ELR (cell line): ENCODE measurements around the gene GAST.
A peak's percentile ranks its signal among the peaks of the same experiment; 100 is the strongest.
"Not testable (repeated sequence)": the region's sequence is repeated elsewhere in the genome, so short reads cannot be mapped to it uniquely, and the experiment has no call there.

ENCODE experiments used
- DNase-seq: peaks from one replicate; pipeline ENCODE4 v3.0.0-alpha.2; 2015; ENCODE audit warnings: low read depth

Gene GAST, protein sequence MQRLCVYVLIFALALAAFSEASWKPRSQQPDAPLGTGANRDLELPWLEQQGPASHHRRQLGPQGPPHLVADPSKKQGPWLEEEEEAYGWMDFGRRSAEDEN

DNA sequence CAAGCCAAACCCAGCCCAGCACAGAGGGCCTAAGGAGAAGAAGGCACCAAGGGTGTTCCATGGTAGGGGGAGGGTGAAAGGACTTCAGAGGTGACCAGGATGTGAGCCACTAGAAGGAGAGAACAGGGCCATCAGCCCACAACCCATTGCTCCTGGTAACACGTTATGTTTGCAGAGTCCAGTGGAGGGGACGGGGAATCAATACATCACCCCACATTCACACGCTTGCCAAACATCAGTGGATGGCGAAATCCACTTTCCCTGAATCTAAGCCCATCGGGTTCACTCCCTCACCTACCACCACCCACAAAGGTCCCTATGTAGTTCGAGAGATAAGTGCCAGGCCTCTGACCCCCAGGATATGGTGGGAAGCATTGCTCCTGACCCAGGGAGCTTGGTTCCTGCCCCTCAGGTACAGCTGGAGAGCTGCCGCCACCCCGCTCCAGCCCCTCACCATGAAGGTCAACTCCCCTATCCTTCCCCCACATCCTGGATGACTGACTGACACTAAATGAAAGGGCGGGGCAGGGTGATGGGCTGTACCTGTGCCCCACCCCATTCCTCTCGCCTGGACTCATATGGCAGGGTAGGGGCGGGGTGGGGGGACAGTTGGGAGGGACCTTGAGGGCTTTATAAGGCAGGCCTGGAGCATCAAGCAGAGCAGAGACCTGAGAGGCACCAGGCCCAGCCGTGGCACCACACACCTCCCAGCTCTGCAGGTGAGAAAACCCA, at the start of gene GAST:
Gene GAST (plus strand): TSS at position 663 of the 732 bp plus-strand sequence. CDS start 3,106 bp downstream, outside the sequence.
- no peak for DNase-seq

DNA sequence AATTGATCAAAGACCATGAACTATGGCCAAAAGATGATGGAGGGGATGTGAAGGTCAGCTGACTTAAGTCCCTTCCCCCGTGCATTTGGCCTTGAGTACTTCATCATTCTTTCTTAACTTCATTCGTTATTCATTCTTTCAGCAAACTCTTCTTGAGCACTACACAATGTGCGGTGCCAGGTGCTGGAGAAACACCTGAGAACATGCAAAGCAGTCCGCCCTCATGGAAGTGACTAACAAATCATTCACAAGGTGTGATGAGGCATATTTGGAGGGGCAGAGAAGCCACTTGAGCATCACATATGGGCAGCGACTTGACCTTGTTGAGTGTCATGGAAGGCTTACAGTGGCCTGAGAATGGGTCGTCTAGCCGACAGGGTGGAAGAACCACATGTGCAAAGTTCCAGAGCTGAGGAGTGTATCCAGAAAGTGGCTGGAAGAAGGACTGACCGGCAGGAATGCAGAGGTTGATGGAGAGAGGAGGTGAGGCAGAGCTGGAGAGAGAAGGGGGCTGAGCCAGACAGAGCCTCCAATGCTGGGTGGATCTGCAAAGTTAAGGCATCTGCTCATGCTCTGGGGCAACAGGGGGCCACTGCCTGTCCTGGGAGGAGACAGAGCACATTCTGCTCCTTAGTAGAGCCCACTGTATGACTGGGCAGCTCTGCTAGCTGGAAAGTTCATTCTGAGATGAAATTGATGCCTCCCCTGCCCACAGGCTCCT, 48.5 kb upstream of the GAST start:
- DNase-seq: no peak

DNA sequence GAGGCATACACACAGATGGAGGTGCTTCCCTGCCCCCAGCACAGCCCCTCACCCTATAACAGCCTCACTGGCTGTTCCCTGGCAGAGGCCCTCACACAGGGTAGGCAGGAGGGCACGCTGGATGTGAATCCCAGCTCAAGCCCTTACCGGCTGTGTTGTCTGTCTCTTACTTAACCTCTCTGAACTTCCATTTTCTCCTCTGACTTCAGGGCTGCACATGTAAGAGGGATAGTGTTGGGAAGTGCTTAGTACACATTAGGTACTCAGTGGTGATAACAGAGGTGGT, 48.0 kb upstream of the GAST start:
- DNase-seq: no peak

DNA sequence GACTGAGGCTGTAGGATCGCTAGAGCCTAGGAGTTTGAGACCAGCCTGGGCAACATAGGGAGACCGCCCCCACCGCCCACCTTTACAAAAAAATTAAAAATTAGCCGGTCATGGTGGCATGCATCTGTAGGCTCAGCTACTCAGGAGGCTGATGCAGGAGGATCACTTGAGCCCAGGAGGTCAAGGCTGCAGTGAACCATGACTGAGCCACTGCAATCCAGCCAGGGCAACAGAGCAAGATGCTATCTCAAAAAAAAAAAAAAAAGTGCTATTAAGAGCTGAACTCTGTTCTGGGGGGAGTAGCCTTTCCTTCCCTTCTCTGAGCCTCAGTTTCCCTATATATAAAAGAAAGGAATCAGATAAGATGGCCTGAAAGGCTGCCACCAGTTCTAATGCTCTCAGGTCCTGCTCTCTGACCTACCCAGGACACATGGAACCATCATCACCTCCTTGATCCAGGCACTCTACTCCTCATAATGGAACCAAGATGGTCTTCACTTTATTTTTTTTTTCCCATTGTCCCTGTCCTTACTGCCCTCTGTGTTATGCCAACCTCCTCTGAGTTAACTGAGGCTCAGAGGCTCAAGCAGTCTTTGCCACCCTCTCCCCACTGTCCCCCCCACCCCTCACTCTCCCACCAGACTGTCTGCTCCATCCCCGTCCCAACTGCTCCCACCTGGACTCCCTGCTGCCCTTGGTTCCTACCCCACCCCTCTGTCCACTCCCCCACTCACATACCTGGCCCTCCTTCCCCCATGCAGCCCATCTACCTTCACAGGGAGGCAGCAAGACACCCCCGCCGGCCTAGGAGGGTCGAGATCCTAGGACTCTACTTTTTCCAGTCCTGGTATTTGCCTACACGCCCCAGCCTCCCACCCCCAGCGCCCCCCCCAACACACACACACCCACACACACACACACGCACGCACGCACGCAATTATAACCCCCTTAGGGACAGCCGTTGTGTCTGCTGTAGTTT, 47.3 kb upstream of the GAST start:
- no peak for DNase-seq

DNA sequence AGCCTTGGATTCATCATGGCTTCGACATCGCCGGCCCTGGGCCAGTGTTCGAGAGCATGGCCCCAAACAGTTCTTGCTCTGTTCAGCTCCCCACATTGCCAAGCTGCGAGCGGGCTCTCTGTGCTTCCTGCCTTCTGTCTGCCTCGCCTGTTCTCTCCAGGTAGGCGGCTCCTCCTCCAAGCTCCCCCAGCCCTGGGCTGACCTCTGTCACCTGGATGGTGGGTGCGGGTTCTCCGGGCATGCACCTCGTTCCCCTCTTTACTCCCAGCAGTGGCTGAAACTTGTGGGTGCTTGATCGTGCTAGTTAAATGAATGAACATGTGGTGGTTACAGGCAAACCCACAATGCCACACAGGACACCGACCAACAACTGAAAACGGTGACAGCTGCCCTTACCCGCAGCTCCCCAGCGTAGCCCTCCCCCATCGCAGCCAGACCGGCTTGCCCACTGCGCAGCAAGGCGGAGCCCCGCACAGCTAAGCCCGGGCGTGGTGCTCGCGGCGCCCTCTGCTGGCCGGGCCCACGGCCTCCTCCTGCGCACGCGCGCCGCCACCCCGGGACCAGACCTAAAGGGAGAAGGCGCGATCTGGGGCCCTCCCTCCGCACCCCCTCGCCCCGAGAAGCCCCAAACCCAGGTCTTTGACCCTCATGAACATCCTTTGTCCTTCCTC, 46.4 kb upstream of the GAST start:
- DNase-seq: peak; percentile 87

DNA sequence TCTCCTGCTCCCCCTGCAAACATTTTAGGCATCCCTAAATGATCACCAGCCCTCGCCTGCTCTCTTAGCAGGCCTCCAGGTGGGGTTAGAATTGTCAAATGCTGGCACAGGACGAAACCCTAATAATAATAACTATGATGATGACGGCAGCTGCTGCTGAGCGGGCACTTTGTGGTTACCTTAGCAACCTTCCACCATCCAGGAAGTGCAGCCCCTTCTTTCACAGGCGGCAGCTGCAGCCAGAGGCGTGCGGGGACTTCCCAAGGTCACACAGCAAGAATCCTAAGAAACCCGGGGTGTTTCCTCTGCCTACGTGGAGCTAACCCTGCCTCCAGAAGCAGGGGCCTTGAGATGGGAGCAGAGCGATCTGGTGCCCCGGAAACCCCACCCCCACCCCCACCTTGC, 45.9 kb upstream of the GAST start:
- peak; percentile 78 for DNase-seq

DNA sequence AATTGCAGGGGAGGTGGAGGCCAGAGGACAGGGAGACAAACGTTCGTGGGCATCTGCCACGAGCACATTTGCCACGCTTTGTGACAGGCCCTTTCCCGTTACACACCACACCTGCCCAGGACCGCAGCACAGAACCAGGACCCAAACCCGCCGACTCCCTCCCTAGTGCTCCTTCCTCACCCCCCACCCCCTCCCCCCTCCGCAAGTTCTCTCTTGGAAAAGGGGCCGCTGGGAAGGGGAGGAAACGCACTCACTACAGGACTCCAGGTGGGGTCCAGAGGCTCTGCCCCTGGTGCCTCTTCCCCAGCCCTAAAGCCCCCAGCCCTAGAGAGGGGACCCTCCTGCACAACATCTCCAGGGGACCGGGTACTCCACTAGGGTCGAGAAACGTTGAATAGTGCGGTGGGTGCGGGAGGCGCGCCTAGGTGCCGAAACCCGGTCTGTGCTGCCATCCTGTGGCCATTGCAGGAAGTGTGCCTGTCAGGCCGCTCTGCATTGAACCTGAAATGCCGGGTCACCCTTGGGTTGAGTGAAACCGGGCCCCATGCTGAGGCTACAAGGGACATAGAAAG, 45.3 kb upstream of the GAST start:
- DNase-seq: peak; percentile 84

DNA sequence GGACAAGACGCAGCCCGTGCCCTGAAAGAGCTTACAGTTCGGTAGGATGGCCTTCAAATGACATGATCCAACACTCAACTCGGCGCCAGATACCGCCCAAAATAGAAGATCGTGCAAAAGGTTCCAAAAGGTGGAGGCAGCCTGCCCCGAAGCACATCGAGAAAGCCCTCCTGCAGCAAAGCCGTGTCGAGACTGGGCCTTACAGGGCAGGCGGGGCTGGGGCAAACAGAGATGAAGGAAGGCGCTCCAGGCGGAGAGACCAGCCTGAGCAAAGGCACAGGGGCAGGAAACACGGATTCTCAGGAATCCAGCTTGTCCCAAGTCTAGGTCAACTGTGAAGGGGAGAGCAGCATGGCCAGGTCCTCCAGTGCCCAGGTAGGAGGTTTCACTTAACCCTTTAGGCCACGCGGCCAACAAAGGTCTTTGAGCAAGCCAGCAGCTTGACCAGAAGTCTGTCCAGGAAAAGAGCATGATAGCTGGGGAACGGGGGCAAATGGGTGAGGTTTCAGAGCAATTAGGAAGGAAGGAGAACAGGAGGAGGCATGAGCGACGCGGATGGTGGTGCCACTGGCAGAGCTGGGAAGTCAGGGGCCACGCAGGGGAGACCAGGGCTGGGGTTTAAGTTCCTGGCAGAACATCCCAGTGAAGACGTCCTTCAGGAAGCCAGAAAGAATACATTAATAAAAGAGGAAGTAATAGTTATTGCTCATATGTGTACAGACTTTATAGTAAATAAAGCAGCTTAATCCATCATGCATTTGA, 44.7 kb upstream of the GAST start:
- no peak for DNase-seq

DNA sequence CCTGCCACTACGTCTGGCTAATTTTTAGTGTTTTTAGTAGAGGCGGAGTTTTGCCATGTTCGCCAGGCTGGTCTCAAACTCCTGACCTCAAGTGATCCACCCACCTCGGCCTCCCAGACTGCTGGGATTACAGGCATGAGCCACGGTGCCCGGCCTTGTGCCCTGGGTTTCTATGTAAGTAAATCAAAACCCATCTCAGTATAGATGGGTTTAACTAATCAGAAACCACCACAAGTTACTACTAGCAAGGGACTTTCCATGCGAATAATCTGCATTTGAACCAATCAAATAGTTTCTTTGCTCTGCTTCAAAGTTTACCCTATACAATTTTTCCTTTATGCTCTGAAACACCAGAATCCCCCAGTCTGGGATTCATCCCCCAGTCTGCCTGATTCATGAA, 40.0 kb upstream of the GAST start:
- no peak for DNase-seq

DNA sequence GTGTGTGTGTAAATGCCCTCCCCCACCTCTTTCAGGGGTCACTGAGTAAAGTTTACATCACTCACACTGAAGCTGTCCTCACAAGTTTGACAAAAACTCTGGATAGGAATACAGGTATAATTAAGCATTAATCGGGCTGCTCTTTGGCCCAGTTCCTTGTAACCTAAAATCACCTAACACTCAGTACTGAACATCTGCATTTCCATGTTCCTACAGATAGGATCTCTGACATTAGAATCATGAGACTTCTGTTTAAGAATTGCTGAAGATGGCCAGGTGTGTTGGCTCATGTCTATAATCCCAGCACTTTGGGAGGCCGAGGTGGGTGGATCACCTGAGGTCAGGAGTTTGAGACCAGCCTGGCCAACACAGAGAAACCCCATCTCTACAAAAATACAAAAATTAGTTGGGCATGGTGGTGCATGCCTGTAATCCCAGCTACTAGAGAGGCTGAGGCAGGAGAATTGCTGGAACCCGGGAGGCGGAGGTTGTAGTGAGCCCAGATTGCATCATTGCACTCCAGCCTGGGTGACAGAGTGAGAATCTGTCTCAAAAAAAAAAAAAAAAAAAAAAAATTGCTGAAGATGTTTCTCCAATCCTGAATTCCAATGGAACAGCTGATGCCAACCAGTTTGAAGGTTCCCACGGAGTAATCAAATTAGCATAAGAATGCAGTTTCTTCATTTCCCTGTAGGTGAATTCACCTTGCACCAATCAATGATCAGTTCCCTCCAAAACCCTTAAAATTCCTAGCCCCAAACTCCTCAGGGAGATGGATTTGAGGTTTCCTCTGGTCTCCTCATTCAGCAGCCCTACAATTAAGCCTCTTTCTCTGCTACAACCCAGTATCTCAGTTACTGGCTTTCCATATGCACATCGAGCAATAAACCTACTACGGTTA, 36.7 kb upstream of the GAST start:
- not testable (repeated sequence) for DNase-seq

DNA sequence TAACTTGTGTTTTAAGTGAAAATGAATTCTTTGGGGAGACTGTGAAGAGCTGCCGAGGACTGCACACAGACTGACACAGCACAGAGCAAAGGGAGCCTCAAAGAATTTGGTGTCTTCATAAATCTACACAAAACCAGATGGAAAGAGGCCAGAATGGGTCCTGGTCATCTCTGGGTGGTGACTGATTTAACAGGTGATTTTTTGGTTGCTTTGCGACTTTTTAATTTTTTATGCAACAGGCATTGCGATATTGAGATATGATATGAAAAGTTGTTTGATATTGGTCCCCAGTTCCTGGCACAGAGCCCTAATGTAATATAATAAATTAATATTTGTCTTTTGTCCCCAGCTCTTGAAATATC, 36.1 kb upstream of the GAST start:
- DNase-seq: no peak

DNA sequence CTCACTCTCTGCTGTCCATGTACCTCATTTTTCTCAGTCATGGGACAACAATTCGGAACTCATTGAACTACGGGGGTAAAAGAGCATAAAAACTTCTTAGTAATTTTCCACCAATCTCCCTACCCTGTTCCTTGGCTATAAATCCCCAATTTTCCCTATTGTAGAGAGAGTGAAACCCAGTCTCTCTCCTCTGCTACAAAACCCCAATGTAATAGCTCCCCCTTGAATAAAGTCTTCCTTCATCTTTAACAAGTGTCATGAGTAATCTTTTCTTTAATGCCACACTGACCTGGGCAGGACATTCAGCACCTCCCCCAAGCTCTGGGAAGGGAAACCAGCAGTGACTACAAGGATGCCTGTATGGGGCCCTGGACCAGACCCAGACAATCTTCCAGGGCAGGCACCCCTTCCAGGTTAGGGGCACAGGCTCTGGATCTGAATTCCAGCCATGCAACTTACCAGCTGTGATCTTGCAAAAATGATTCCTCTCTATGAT, 33.7 kb upstream of the GAST start:
- peak; percentile 67 for DNase-seq

DNA sequence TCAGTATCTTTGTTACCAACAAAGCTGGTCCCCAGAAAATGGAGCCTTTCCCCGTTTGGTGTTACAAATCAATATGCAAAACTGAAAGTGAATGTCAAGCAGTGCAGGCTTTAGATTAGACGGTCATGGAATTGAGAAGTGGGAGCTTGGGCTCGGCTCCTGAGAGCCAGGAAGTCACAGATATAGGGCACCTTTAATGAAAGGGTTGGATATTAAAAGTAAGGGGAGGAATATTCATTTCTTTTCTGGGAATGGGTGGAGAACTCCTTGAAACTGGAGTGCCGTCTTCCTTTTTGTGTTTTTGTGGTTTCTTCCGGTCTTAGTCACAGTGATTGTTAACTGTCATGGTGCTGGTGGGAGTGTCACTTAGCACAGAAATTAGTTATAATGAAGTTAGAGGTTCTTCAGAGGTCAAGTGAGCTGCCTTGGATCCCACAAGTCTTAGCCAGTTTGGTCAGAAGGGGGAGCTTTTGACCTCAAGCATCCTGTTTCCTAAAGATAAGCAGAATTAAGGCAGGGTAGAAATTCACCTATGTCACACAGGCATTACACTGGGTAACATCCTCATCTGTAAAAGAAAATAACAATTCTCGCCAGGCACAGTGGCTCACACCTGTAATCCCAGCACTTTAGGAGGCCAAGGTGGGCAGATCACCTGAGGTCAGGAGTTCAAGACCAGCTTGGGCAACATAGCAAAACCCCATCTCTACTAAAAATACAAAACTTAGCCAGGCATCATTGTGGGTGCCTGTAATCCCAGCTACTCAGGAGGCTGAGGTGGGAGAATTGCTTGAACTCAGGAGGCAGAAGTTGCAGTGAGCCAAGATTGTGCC, 33.0 kb upstream of the GAST start:
- peak; percentile 73 for DNase-seq

DNA sequence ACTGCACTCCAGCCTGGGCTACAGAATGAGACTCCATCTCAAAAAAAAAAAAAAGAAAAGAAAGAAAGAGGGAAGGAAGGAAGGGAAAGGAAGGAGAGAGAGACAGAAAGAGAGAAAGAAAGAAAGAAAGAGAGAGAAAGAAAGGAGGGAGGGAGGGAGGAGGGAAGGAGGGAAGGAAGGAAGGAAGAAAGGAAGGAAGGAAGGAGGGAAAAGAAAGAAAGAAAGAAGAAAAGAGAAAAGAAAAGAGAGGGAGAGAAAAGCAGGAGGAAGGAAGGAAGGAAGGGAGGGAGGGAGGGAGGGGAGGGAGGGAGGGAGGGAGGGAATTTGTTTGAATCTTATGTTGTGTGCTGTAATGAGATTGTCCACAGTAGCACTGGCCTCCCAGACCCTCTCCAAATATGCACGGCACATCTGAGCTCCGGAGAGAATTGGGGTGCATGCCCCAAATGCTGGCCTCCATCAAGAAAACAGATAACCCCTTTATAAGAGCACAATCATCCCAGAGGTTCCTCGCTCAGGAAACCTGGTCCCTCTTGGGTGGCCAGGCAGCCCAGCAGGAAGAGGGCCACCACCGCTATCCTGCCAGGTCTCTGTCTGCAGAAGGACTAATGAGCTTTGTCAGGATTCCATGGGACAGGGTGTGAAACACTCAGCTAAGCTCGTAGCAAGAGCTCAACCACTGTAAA, 32.2 kb upstream of the GAST start:
- no peak for DNase-seq

DNA sequence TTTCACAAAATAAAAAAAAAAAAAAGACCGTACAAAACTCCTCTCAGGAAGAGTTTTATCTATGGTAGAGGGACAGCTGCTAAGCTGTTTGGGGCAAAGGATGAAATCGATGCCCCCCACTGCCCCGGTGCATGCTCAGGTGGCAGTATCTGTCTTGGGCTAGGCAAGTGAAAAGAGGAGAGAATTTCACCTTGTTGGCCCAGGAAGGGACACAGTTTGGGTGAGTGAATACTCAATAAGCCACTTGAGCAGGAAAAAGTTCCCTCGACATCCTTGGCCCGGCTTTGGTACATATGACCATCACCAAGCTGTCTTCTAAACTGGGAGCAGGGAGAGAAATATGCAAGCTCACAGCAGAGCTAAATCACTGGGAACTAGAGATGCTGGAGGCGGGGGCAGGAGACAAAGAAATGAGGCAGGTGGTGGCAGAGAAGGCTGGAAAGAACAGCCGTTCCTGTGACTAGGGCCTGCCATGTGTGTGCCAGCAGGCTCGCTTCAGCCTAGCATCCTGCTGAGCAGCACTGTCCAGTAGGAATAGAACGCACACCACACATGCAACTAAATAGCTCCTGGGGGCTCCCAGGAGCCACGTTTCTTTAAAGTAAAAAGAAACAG, 31.6 kb upstream of the GAST start:
- no peak for DNase-seq

DNA sequence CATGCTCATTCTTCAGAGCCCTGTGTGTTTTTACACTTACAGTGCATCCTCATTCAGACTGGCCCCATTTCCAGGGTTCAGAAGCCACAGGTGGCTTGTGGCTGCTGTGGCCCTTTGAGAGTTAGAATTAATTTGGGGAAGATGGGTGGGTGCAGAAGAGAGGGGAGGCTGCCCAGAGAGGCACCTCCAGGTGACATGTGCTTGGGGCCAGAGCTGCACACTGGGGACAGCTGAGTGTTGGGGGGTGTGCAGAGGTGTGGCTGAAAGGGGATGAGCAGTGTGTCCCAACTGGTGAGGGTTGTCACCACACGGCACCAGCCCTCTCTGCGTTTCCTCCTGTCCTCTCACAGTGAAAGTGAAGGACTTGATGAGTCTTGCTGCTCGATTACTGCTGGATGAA, 30.4 kb upstream of the GAST start:
- DNase-seq: no peak

DNA sequence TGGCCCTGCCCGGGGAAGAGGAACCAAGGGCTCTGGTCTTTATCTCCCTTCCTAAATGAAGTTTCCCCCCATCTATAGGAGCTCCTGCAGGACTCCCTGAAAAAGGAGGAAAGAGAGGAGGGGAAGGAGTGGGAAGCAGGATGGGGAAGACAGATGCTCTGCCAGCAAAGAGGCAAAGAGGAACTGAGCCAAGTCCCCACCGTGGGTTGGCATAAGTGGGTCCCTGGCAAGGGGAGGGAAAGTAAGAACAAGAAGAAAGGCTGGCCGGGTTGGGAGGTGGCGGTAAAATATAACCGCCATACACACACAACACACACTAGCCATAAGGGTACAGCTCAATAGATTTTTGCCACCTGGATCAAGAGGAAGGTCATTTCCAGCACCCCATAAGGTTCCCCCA, 29.5 kb upstream of the GAST start:
- no peak for DNase-seq
